Measurements from ENCODE around the gene APEH. TPM values are rescaled to one million over a fixed set of nuclear protein-coding genes. Genes with fewer than 3 reads are reported as not detected.

The APEH gene
- total and polyA plus RNA-seq, 2 of the 4 experiments (the other 2 are of a cell fraction), result 89.2 to 142 TPM

- POLR2A ChIA-PET (ENCODE audit: unreplicated experiment), result no interaction called here
- intact Hi-C loops (cut with micrococcal nuclease), result no loop called here
Observed at GRCh38 chr3:49654955-49655556, 19.1 kb upstream of the APEH start.

More at GRCh38 chr3:49654955-49655556, 19.1 kb upstream of the APEH start:
- no peak for DNase-seq
- Histone ChIP-seq H4K8ac (ENCODE audit: low read depth in 2 of 2, low read length in 2 of 2) (no peak overlapping the region), H3K79me1 (ENCODE audit: low read depth in 1 of 2, low read length in 2 of 2) (no peaks in the 10 kb centered on the region), H2BK120ac (ENCODE audit: low read depth, low read length) (no peak overlapping the region), H3K4ac (ENCODE audit: low read depth, low read length) (no peak overlapping the region), H3K27me3 (ENCODE audit: control insufficient read depth, insufficient read depth, low read length) (peaks cover 45% of the 10 kb centered on the region), H2BK5ac (ENCODE audit: low read depth, low read length, poor library complexity, severe bottlenecking) (no peak overlapping the region), H3K27ac (ENCODE audit: insufficient read depth, low read length) (no peak overlapping the region), H3K14ac (replicated peaks; ENCODE audit: low read depth, low read length) (no peak overlapping the region), H3K9me1 (ENCODE audit: insufficient read depth, low read length) (no peaks in the 10 kb centered on the region), H3K4me3 (ENCODE audit: insufficient read depth, low read depth, low read length) (no peak overlapping the region), H4K20me1 (ENCODE audit: insufficient read depth, low read length) (no peaks in the 10 kb centered on the region), H3K56ac (ENCODE audit: extremely low read depth, insufficient read depth, low read length) (no peak overlapping the region), H3K36me3 (ENCODE audit: control insufficient read depth, insufficient read depth, low read length) (no peaks in the 10 kb centered on the region), H3K9ac (ENCODE audit: low read depth, low read length) (no peak overlapping the region), H2AK9ac (replicated peaks; ENCODE audit: low read depth, low read length, poor library complexity) (peak overlapping the region; percentile 72), H3K4me1 (ENCODE audit: control insufficient read depth, insufficient read depth, low read length) (no peaks in the 10 kb centered on the region), H3K4me2 (ENCODE audit: low read depth, low read length) (no peak overlapping the region), H4K5ac (ENCODE audit: low read depth, low read length) (no peak overlapping the region), H3K9me3 (ENCODE audit: control insufficient read depth, insufficient read depth, low read length) (no peaks in the 10 kb centered on the region), H2BK20ac (ENCODE audit: low read depth, low read length) (no peak overlapping the region), H2AFZ (replicated peaks; ENCODE audit: low read length, poor library complexity) (no peak overlapping the region), H4K91ac (ENCODE audit: insufficient read depth, low read depth, low read length) (no peak overlapping the region), H3K18ac (ENCODE audit: low read depth, low read length) (no peak overlapping the region), H2AK5ac (ENCODE audit: low read depth, low read length) (no peak overlapping the region), H3K23ac (ENCODE audit: low read depth, low read length) (no peak overlapping the region), H2BK15ac (ENCODE audit: low read depth, low read length) (no peak overlapping the region)
- dilution Hi-C loops (cut with HindIII; ENCODE audit: low sequenced_read_pairs, unreplicated experiment), result no loop called here
- TF ChIP-seq, protein P1, sequence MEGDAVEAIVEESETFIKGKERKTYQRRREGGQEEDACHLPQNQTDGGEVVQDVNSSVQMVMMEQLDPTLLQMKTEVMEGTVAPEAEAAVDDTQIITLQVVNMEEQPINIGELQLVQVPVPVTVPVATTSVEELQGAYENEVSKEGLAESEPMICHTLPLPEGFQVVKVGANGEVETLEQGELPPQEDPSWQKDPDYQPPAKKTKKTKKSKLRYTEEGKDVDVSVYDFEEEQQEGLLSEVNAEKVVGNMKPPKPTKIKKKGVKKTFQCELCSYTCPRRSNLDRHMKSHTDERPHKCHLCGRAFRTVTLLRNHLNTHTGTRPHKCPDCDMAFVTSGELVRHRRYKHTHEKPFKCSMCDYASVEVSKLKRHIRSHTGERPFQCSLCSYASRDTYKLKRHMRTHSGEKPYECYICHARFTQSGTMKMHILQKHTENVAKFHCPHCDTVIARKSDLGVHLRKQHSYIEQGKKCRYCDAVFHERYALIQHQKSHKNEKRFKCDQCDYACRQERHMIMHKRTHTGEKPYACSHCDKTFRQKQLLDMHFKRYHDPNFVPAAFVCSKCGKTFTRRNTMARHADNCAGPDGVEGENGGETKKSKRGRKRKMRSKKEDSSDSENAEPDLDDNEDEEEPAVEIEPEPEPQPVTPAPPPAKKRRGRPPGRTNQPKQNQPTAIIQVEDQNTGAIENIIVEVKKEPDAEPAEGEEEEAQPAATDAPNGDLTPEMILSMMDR (conservative IDR thresholded peaks at IDR 0.05; ENCODE audit: low read depth, low read length), result no peak
- BruUV-seq (replicated peaks), result no TSS peak
- 75% methylated on average over 5 of the region's 10 CpGs; no CpG with 5 or more reads in 1 of the 2 experiments for WGBS, 2 experiments (ENCODE audit: extremely low coverage in 2 of 2, insufficient read length in 1 of 2)
- in situ Hi-C loops (cut with MboI; ENCODE audit: low sequenced_read_pairs), result no loop called here
- no peak for ATAC-seq (ENCODE audit: low read depth)
- CTCF ChIA-PET, result no interaction called here
